Neural cell (in vitro differentiated cells): ENCODE measurements around the gene UBALD1. TPM values are rescaled to one million over a fixed set of nuclear protein-coding genes. Genes with fewer than 3 reads are reported as not detected.

ENCODE experiments used
- H2AFZ ChIP-seq: fragments of 200-600, 300-800 bp; sonication (generic), shearing (Covaris generic); 2 replicates; pipeline ENCODE4 v1.6.0; 2014; ENCODE audit warnings: low read depth, mild to moderate bottlenecking, antibody characterized with exemption, low read length, moderate library complexity
- H3F3A ChIP-seq: fragments of 200-600 bp; shearing (Covaris generic); 2 replicates; pipeline ENCODE4 v1.6.1; 2016; ENCODE audit warnings: mild to moderate bottlenecking, moderate library complexity, mixed read lengths, antibody characterized with exemption, low read length; ENCODE audit not compliant: insufficient read depth, poor library complexity, severe bottlenecking
- H3K27ac ChIP-seq: fragments of 200-600, 300-800 bp; sonication (generic), shearing (Covaris generic); 2 replicates; pipeline ENCODE4 v1.5.1; 2014; ENCODE audit warnings: mild to moderate bottlenecking, low read length, moderate library complexity
- H3K27me3 ChIP-seq: fragments of 300-800, 200-600 bp; sonication (generic), shearing (Covaris generic); 2 replicates; pipeline ENCODE4 v1.6.0; 2014; ENCODE audit warnings: mild to moderate bottlenecking, low read depth, low read length, moderate library complexity; ENCODE audit not compliant: insufficient read depth
- H3K36me3 ChIP-seq: fragments of 300-800, 200-600 bp; sonication (generic), shearing (Covaris generic); 2 replicates; pipeline ENCODE4 v1.5.1; 2014; ENCODE audit warnings: mild to moderate bottlenecking, antibody characterized with exemption, low read length, moderate library complexity; ENCODE audit not compliant: insufficient read depth
- H3K4me2 ChIP-seq: fragments of 300-800, 200-600 bp; sonication (generic), shearing (Covaris generic); 2 replicates; pipeline ENCODE4 v1.6.0; 2014; ENCODE audit warnings: mild to moderate bottlenecking, low read length
- H3K4me3 ChIP-seq: fragments of 300-800, 200-600 bp; sonication (generic), shearing (Covaris generic); 2 replicates; pipeline ENCODE4 v1.5.1; 2014; ENCODE audit warnings: mild to moderate bottlenecking, low read length, moderate library complexity
- H3K79me2 ChIP-seq: fragments of 200-600 bp; shearing (Covaris generic); replicated peaks from 2 replicates; pipeline ENCODE4 v1.6.0; 2014; ENCODE audit warnings: mild to moderate bottlenecking, low read length, moderate library complexity; ENCODE audit not compliant: insufficient read depth
- H3K9ac ChIP-seq: fragments of 300-800, 200-600 bp; sonication (generic), shearing (Covaris generic); 2 replicates; pipeline ENCODE4 v1.6.1; 2016; ENCODE audit warnings: mild to moderate bottlenecking, low read length, mixed read lengths
- H3K9me2 ChIP-seq: fragments of 200-600 bp; shearing (Covaris generic); 2 replicates; pipeline ENCODE4 v1.6.1; 2016; ENCODE audit warnings: mild to moderate bottlenecking, low read length, mixed read lengths; ENCODE audit not compliant: insufficient read depth
- H3K9me3 ChIP-seq: fragments of 200-600, 300-800 bp; sonication (generic), shearing (Covaris generic); 2 replicates; pipeline ENCODE4 v1.6.1; 2016; ENCODE audit warnings: mild to moderate bottlenecking, mixed run types, low read length, moderate library complexity, mixed read lengths
- H4K20me1 ChIP-seq: fragments of 200-600 bp; shearing (Covaris generic); 2 replicates; pipeline ENCODE4 v1.6.1; 2016; ENCODE audit warnings: mild to moderate bottlenecking, mixed run types; ENCODE audit not compliant: insufficient read depth
- CTCF ChIP-seq: fragments of 450-650 bp; IDR thresholded peaks from 2 replicates; pipeline ENCODE4 v1.5.1; 2014; ENCODE audit warnings: antibody characterized with exemption, mild to moderate bottlenecking, moderate library complexity; ENCODE audit not compliant: poor library complexity, severe bottlenecking
- EP300 ChIP-seq: fragments of 450-650 bp; conservative IDR thresholded peaks from 2 replicates; pipeline ENCODE4 v1.6.1; 2014; ENCODE audit warnings: antibody characterized with exemption, mild to moderate bottlenecking, moderate library complexity; ENCODE audit not compliant: poor library complexity, severe bottlenecking
- EZH2 ChIP-seq: fragments of 200-600, 300-800 bp; shearing (Covaris generic), sonication (generic); IDR thresholded peaks from 2 replicates; pipeline ENCODE4 v1.6.1; 2014; ENCODE audit warnings: antibody characterized with exemption, low read length, borderline replicate concordance, mild to moderate bottlenecking; ENCODE audit not compliant: insufficient read depth, poor library complexity, severe bottlenecking
- MXI1 ChIP-seq: fragments of 450-650 bp; conservative IDR thresholded peaks from 2 replicates; pipeline ENCODE4 v1.6.1; 2014; ENCODE audit warnings: antibody characterized with exemption, mild to moderate bottlenecking; ENCODE audit not compliant: poor library complexity, severe bottlenecking
- POLR2AphosphoS5 ChIP-seq: IDR thresholded peaks from 2 replicates; pipeline ENCODE4 v1.6.1; 2012
- RAD21 ChIP-seq: fragments of 450-650 bp; conservative IDR thresholded peaks from 2 replicates; pipeline ENCODE4 v1.6.1; 2014; ENCODE audit warnings: antibody characterized with exemption, mild to moderate bottlenecking, moderate library complexity
- REST ChIP-seq: IDR thresholded peaks from 2 replicates; pipeline ENCODE4 v1.6.1; 2012; ENCODE audit warnings: borderline replicate concordance
- SMC3 ChIP-seq: fragments of 450-650 bp; conservative IDR thresholded peaks from 2 replicates; pipeline ENCODE4 v1.6.1; 2014; ENCODE audit warnings: antibody characterized with exemption, mild to moderate bottlenecking, moderate library complexity; ENCODE audit not compliant: poor library complexity
- TAF1 ChIP-seq: IDR thresholded peaks from 2 replicates; pipeline ENCODE4 v1.6.1; 2012; ENCODE audit warnings: low read depth
- polyA plus RNA-seq: library from polyadenylated mRNA; depleted of rRNA; stranded (reverse); fragments of >200 nt; gene quantifications from 2 replicates; pipeline ENCODE4 v1.2.3, GENCODE V29; 2014

The UBALD1 gene
- polyA plus RNA-seq, 1 donor from 2014 or later = 3.3 TPM

- Histone ChIP-seq H2AFZ (no peak overlapping the region), H3K36me3 (no peaks in the 10 kb centered on the region), H3K4me3 (no peak overlapping the region), H3K27me3 (no peaks in the 10 kb centered on the region), H3K79me2 (peaks cover 53% of the 10 kb centered on the region), H3K9me2 (no peaks in the 10 kb centered on the region), H3K27ac (no peak overlapping the region), H3K4me2 (no peak overlapping the region), H3F3A (no peaks in the 10 kb centered on the region), H3K9me3 (no peaks in the 10 kb centered on the region), H4K20me1 (no peaks in the 10 kb centered on the region), H3K9ac (no peak overlapping the region)
- TF ChIP-seq MXI1 = no peak
- TF ChIP-seq SMC3 = no peak
- no peak for TF ChIP-seq REST
Measured at GRCh38 chr16:4640572-4641305, 26.1 kb upstream of the UBALD1 start.

- no peaks in the 10 kb centered on the region for H3K9me2 ChIP-seq
- no peaks in the 10 kb centered on the region for H3K36me3 ChIP-seq
- TF ChIP-seq POLR2AphosphoS5 (no peak), REST (no peak), EZH2 (no peak), EP300 (no peak), RAD21 (no peak), TAF1 (no peak), SMC3 (no peak), MXI1 (no peak), CTCF (no peak)
- no peak overlapping the region for H3K4me3 ChIP-seq
- H3K27ac ChIP-seq = no peak overlapping the region
- H3K4me2 ChIP-seq = no peak overlapping the region
- H3K9me3 ChIP-seq = no peaks in the 10 kb centered on the region
- H3K9ac ChIP-seq = no peak overlapping the region
- no peaks in the 10 kb centered on the region for H3K27me3 ChIP-seq
- no peaks in the 10 kb centered on the region for H4K20me1 ChIP-seq
- peaks cover 46% of the 10 kb centered on the region for H3K79me2 ChIP-seq
- H2AFZ ChIP-seq = no peak overlapping the region
- no peaks in the 10 kb centered on the region for H3F3A ChIP-seq
Measured at GRCh38 chr16:4639899-4640509, 25.3 kb upstream of the UBALD1 start.
